Jurkat, Clone E6-1 (cell line): ENCODE data around the gene VPS11.
A peak's percentile ranks its signal among the peaks of the same experiment; 100 is the strongest.
"Not testable (repeated sequence)": the region's sequence is repeated elsewhere in the genome, so short reads cannot be mapped to it uniquely, and the experiment has no call there.

ENCODE experiments used
- DNase-seq: peaks from one replicate; pipeline ENCODE4 v3.0.0-alpha.2; 2011; ENCODE audit warnings: low read depth, low spot score
- H3K4me3 ChIP-seq: 2 replicates; pipeline ENCODE4 v1.5.1; 2011; ENCODE audit warnings: mild to moderate bottlenecking, low read length, control low read depth, moderate library complexity

Gene VPS11

DNA sequence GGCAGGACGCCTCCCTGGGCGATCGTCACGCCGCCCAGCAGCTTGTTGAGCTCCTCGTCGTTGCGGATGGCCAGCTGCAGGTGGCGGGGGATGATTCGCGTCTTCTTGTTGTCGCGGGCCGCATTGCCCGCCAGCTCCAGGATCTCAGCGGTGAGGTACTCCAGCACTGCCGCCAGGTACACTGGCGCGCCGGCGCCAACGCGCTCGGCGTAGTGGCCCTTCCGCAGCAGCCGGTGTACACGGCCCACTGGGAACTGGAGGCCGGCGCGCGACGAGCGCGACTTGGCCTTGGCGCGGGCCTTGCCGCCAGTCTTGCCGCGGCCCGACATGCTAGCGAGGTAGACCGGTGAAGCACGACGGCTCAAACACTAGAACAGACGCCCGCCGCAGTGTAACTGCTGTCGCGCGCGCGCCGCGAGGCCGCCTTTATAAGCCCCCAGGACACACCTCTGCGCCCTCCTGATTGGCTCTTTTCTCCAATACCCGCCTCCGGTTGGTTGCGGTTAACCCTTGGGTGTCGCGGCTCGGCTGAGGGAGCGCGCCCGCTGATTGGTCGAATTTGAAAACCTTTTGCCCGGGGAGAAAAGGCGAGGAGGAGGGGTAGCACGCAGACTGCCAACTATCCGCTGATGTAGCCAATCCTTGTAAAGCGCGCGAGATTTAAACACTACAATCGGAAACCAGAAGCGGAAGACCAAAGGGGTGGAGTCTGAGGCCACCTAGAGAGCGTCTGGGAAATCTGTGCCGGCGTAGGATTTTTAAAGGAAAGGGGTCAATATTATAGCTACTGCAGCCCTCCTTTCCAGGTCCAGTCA is 27.7 kb downstream of the VPS11 start:
- peak; percentile 100 for DNase-seq
- peak overlapping the region; percentile 69 for H3K4me3 ChIP-seq

DNA sequence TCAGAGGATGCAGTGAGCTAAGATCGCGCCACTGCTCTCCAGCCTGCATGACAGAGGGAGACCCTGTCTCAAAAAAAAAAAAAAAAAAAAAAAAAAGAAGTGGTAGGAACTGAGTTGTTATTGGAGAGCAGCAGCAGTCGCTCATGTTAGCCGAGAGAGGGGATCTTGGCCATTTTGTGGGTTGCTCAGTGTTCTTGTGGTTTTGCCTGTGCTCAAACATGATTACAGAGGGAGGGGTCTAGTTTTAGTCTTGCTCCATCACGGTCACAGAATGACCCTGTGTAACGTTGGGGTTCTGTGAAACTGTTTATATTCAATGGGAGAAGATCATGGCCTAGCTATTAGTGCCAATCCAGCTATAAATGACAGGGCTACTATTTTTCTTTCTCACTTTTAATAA is 32.1 kb downstream of the VPS11 start:
- no peak for DNase-seq
- H3K4me3 ChIP-seq, result no peak overlapping the region

DNA sequence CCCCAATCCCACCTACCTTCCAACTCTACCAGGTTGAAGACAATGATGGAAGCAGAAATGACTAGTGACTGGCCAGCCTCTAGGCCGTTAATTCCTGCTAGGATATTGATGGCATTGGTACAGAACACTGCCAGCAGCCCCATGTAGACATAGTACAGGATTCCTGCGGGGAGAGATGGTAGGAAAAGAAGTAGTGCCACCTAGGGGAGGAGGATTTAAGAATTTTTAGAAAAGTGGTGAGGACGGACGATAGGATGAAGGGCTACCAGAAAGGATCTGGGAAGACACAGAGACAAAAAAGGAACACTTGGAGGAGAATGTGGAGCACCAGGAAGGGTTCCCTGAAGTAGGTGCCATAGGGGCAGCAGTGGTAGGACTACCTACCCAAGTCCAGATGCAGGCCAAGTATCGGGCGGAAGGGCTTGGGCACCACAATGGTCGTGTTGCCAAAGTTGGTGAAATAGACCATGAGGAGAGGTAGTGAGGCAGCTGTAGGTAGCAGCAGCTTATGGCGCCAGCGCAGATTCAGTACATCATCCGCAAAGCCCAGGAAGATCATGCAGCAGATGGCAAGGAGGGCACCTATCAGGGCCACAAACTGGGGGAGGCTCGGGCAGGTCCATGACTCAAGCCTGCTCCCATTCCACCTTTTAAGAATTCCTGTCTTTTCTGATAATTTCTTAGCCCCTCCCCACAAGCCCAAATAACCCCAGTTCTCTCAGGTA is 32.8 kb downstream of the VPS11 start:
- DNase-seq, result no peak
- peak overlapping the region; percentile 67 for H3K4me3 ChIP-seq

DNA sequence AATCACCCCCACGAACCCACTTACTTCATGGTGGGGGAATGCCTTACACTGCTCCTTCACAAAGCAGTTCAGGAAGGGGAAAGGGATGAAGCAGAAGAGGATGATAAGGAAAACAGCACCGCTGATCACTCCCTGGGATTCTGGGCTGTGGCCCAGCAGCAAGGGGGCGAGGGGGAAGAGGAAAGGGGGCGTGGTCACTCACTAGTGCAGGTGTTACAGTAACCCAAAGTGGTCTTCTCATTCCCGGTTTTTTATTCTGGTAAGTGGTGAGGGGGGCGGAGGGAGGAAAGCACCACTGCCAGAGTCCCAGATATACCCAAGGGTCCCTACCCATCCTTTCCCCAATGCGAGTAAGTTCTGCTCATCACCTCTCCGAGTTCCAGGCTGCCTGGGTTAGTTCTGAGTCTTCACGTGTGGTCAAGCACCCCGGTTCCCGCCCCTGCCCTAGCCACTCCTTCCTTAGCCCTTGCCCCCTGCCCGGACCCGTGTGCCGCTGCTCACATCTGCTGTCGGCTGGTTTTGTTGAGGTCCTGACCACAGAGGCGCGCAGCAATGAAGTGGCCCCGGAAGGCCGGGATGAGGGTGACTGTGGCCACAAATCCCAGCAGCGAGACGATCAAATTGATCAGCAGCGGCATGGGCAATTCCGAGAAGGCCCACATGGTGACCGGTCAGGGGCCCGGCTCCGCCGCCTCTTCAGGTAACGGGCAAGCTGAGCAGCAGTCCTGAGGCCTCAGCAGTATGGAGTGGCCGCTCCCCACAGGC is 33.6 kb downstream of the VPS11 start:
- H3K4me3 ChIP-seq, result peak overlapping the region; percentile 67
- no peak for DNase-seq

DNA sequence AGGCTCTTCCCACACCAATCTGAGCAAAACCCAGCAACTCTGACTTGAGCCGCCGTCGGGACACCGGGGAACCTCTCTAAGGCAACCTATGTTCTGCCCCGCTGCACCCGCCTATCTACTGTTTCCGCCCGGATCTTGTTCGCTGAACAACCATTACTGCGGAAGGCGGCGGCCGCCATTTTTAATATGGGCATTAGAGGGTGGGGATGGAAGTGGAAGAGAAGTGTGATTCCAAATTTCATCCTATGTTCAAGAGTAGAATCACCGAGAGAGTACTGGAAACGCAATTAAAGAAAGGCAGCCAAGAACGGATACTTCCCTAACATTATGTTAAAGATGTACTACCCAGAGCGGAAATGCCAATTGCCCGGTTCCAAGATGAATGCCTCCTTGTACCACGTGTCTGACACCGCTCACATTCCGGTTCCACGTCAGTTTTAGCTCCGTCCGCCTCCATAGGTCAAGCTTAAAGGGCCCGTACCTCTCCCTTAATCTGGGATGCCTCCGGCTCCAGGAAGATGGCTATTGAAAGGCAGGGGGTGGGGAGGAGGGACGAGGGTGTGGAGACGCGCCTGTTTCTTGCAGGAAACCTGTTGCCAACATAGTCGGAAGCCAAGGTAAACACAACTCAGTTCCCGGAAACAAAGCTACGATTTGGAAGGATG is 34.3 kb downstream of the VPS11 start, which contains the start of gene DPAGT1:
Gene DPAGT1, minus strand, starts transcription at position 95 of the 665 bp plus-strand sequence. CDS start 198 bp downstream, outside the sequence.
- peak within 1 kb of the TSS; percentile 67 for H3K4me3 ChIP-seq
- peak; percentile 94 for DNase-seq

DNA sequence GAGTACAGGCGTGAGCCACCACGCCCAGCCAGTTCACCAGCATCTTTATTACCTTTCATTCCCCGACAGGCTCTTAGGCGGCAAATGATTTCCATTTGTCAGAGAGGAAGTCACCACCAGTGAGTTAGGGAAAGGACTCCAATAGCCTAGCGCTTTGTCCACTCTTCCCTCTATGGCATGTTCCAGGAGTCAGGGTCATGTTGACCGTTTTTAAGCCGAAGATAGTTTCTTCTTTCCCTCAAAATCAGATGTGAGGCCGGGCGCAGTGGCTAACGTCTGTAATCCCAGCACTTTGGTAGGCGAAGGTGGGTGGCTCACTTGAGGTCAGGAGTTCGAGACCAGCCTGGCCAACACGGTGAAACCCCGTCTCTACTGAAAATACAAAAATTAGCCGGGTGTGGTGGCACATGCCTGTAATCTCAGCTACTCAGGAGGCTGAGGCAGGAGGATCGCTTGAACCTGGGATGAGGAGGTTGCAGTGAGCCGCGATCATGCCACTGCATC is 35.6 kb downstream of the VPS11 start:
- DNase-seq, H3K4me3 ChIP-seq: not testable (repeated sequence)

DNA sequence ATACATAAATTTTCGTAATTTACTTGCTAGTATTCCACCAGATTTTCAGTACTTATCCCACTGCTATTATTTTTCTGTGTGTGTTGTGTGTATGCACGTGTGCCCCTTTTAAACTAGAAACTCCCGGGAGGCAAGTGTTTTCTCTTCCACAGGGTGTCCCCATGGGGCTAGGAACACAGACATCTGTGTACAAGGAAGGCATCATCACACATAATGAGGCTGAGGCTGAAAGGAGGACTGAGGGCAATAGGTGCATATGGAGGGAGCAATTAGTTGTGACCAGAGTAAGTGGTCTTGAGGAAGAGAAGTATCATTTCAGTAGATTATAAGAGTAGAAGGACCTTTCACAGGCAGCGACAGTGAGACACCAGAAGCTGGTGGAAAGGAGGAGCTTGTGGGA is 36.2 kb downstream of the VPS11 start:
- no peak overlapping the region for H3K4me3 ChIP-seq
- no peak for DNase-seq

DNA sequence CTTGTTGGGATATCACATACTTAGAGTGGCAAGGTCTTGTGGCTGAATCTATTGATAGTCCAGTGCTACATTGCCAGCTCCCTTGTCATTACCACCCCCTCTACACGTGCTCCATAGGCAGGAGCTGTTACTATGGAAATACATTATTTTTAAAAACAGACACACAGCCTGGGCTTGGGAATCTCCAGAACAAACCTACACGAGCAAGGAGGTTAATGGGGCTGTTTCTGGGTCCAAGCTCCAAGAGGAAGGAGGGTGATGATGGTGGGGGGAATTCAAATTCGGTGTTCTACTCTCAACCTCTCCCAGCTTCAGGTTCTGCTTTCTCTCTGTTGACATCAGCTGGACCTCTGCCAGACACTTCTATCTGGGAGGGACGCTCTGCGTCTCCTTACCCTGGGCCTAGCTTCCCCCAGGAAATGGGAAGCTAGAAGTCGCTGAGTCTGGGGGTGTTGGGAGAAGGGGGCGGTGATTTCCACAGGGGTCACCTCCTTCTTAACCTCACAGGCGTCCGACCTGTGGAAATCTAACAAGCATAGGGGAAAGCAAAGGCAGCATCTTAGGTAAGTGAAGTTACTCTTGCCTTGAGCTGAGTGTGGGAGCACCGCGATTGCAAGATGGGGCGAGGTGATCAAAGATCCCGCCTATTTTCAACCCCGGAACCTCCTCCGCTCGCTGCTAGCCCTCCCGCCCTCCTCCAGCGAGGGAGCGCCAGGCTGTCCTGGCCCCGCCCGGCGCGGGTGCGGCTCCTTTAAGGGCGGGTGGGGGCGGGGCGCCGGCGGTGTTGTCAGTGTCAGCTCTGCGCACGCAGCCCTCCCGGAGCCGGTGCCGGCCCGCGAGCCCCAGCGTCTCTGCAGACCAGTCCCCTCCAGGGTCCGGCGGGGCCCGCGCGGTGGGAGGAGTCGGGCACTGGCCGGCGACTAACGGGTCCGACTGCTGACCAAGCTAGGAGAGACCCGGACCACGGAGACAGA is 39.2 kb downstream of the VPS11 start, which contains the start of gene C2CD2L:
Gene C2CD2L, plus strand, starts transcription at position 781 of the 974 bp plus-strand sequence. CDS start 398 bp downstream, outside the sequence.
- peak; percentile 92 for DNase-seq
- peak within 1 kb of the TSS; percentile 85 for H3K4me3 ChIP-seq

DNA sequence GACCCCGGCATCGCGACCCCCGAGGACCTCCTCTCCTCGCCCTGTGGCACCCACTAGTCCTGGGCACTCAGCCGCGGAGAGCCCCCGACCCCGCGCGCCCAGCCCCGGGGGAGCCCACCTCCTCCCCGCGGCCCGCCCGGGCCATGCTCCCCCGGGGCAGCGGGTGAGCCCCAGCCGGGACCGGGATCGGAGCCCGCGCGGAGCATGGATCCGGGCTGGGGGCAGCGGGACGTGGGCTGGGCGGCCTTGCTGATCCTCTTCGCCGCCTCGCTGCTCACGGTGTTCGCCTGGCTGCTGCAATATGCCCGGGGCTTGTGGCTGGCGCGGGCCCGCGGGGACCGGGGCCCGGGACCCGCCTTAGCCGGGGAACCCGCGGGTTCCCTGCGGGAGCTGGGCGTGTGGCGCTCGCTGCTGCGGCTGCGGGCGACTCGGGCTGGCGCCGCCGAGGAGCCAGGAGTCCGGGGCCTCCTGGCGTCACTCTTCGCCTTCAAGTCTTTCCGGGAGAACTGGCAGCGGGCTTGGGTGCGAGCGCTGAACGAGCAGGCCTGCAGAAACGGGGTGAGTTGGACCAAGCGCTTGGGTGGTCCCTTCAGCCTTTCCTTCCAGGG is 40.0 kb downstream of the VPS11 start:
- peak overlapping the region; percentile 85 for H3K4me3 ChIP-seq
- DNase-seq, result no peak

DNA sequence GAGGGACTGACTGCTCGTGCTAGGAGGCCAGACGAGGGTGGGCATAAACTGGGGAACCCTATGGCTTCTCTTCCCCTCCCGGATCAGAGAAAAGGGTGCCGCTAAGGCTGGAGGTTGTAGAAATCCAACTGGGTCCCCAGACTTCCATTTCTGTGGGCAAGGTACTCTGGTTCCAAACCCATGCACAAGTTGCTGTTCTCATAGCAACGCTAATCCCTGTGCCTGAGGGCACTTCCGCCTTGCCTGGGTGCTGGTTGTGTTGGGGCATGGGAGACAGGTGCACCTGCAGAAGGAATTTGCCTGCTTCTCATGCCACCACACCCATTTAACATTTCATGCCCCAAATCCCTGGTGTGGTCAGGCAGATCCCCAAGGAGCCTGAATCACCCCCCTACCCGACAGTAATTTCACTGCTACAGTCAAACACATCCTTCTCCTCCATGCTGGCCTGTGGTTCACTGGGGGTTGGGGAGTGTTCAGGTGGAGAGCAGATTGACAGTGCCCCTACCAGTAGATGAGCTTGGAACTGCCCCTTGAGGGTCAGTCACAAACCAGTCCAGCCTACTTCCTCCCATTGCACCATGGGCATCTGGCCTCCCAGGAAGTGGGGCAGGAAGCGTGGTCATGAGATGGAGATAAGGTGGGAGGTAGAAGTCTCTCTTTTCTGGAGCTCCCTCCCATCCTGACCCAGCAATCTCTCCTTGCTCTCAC is 40.7 kb downstream of the VPS11 start:
- H3K4me3 ChIP-seq, result peak overlapping the region; percentile 85
- DNase-seq, result peak; percentile 62

DNA sequence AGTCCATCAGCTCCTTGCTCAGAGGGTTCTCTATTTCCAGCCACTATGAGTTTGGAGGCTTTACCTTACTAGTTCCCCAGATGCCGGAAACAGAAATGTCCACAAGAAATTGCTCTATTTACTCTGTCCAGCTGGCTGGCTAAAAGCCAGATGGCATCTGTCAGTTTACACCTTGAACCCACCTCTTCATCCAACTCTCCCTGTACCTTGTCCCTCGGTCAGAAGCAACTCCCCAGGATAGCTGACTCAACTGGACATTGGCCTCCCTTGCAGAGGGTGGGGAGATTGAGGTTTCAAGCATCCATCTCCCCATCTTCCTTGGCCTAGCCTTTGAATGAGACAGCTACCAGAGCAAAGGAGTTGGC is 41.2 kb downstream of the VPS11 start:
- peak overlapping the region; percentile 85 for H3K4me3 ChIP-seq
- no peak for DNase-seq

DNA sequence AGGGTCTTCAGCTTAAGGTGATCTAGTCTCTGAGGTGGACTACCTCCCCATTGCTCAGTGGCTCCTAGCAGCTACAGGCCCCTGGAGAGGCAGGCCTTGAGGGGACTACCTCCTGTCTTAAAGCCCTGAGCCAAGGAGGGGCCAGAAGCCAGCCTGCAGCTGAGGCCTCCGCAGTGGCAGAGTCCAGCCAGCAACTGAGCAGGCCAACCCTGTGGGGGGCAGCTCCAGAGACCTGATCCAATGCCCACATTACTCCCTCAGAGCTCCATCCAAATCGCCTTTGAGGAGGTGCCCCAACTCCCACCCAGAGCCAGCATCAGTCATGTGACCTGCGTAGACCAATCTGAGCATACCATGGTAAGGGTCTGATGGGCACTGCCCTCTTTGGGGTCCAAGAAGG is 42.2 kb downstream of the VPS11 start:
- H3K4me3 ChIP-seq, result no peak overlapping the region
- no peak for DNase-seq

DNA sequence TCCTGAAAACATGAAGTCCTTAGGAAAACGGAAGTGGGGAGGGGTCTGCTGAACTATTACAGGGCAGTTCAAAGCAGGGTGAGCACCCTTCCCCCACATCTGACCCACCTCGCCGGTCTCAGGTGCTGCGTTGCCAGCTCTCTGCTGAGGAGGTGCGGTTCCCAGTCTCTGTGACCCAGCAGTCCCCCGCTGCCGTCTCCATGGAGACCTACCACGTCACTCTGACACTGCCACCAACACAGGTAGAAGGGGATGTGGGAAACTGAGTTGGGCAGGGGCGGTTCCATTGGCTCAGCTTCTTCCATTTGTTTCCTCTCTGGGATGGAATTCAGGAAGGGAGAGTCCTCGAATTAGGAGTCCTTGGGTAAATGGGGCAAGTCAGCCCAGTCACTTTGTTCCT is 42.8 kb downstream of the VPS11 start:
- no peak overlapping the region for H3K4me3 ChIP-seq

DNA sequence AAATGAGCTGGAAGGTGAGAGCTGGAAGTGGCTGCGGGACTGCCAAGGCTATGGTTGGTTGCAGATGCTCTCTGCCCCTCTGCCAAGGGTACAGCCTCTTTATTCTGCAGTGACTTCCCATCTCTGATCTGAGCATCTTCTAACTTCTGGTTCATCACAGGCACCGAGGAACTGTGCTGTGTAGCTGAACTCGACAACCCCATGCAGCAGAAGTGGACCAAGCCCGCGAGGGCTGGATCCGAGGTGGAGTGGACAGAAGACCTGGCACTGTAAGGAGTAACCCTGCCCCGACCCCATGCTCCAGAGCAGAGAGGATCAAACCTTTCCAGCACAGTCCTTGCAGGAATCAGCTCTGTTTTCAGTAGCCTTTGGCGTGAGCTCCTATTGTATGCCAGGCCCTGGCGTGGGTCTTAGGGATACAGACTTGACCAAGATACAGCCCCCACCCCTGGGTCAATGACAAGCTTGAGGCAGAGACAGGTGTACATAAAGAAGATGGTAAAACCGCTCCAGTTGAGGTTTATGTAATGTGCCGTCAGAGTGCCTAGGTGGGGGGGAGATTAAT is 43.8 kb downstream of the VPS11 start:
- no peak overlapping the region for H3K4me3 ChIP-seq
- DNase-seq, result no peak

More for the DNA sequence above, 42.8 kb downstream of the VPS11 start:
- DNase-seq, result no peak

DNA sequence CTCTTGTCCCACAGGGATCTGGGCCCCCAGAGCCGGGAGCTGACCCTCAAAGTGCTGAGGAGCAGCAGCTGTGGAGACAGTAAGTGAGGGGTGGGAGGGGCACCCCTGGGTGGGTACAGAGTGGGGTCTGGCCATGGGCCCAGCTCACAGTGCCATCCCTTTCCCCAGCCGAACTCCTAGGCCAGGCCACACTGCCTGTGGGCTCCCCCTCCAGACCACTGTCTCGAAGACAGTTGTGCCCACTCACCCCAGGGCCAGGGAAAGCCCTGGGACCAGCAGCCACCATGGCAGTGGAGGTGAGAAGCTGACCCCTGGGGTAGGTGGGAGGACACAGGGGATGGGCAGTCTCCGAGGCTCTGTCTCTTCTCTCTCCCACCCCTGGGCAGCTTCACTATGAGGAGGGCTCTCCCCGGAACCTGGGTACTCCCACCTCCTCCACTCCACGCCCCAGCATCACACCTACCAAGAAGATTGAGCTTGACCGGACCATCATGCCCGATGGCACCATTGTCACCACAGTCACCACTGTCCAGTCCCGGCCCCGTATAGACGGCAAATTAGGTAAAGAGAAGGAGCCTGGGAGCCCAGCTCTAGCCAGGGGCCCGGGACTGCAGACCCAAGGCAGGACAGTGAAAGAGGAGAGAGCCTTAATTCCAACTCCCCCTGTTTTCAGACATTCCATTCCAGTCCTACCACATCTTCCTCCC is 44.8 kb downstream of the VPS11 start:
- DNase-seq, result no peak
- H3K4me3 ChIP-seq, result no peak overlapping the region

DNA sequence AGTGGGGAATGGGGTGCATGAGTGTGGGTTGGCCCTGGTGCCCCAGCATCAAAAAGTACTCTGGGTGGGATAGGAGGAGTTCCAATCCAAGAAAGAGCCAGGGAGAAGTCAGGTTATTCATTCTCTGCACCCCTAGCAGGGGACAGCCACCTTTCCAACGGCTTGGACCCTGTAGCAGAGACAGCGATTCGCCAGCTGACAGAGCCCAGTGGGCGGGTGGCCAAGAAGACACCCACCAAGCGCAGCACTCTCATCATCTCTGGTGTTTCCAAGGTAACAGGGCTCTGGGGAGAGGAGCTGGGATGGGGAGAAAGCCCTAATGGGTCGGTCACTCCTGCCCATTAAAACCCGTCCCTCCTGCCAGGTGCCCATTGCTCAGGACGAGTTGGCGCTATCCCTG is 46.1 kb downstream of the VPS11 start:
- no peak overlapping the region for H3K4me3 ChIP-seq
- no peak for DNase-seq
